Progenitor cell of endocrine pancreas (in vitro differentiated cells): Measurements from ENCODE around the gene CCRL2. TPM values are rescaled to one million over a fixed set of nuclear protein-coding genes. Genes with fewer than 3 reads are reported as not detected.

ENCODE experiments used
- DNase-seq: peaks from one replicate; pipeline ENCODE4 v3.0.0; 2021; ENCODE audit warnings: low spot score; ENCODE audit not compliant: unreplicated experiment
- H3K27ac Mint-ChIP-seq: 2 replicates; pipeline ENCODE4 v1.8.0; 2021; ENCODE audit warnings: mild to moderate bottlenecking, moderate library complexity, mixed read lengths
- H3K27me3 Mint-ChIP-seq: 2 replicates; pipeline ENCODE4 v1.8.0; 2021; ENCODE audit warnings: mixed read lengths
- H3K36me3 Mint-ChIP-seq: 2 replicates; pipeline ENCODE4 v1.8.0; 2022; ENCODE audit warnings: mixed read lengths; ENCODE audit not compliant: insufficient read depth
- H3K4me1 Mint-ChIP-seq: 2 replicates; pipeline ENCODE4 v1.8.0; 2021; ENCODE audit warnings: low read depth, mixed read lengths
- H3K4me3 Mint-ChIP-seq: 2 replicates; pipeline ENCODE4 v1.8.0; 2021; ENCODE audit warnings: low read depth, mild to moderate bottlenecking, moderate library complexity, mixed read lengths
- H3K9me3 Mint-ChIP-seq: 2 replicates; pipeline ENCODE4 v1.8.0; 2021; ENCODE audit warnings: low read depth, mixed read lengths
- CTCF ChIP-seq: fragments of 200-600 bp; sonication (generic); IDR thresholded peaks from one replicate; pipeline ENCODE4 v1.5.0; 2021; ENCODE audit warnings: antibody characterized with exemption, mild to moderate bottlenecking; ENCODE audit not compliant: unreplicated experiment
- total RNA-seq: library from RNA; stranded (reverse); gene quantifications from 2 replicates; pipeline ENCODE4 v1.2.1, GENCODE V29; 2021

CCRL2 gene
- total RNA-seq, 1 donor from 2014 or later: not detected

- TF ChIP-seq CTCF: no peak
- Mint-ChIP-seq H3K9me3 (peaks cover 4% of the 10 kb centered on the region), H3K4me3 (no peak overlapping the region), H3K36me3 (no peaks in the 10 kb centered on the region), H3K27ac (no peak overlapping the region), H3K27me3 (peaks cover 20% of the 10 kb centered on the region), H3K4me1 (no peaks in the 10 kb centered on the region)
- no peak for DNase-seq
These were observed 48.4 kb downstream of the CCRL2 start for GRCh38 chr3:46455231-46456115.

GRCh38 chr3:46456118-46456517 lies 49.1 kb downstream of the CCRL2 start:
- no peak for TF ChIP-seq CTCF
- Mint-ChIP-seq H3K4me3 (no peak overlapping the region), H3K9me3 (peaks cover 9% of the 10 kb centered on the region), H3K27ac (no peak overlapping the region), H3K36me3 (no peaks in the 10 kb centered on the region), H3K27me3 (peaks cover 20% of the 10 kb centered on the region), H3K4me1 (no peaks in the 10 kb centered on the region)
- DNase-seq: no peak

Other genes starting within 250 kb of the CCRL2 start
- 0.11 and 0.14 TPM in 2 replicates for gene CCR1, start 198.9 kb upstream of the CCRL2 start, total RNA-seq
- not detected in 2 replicates for gene CCR3, start 164.8 kb upstream of the CCRL2 start, total RNA-seq
- gene CCR2, start 53.1 kb upstream of the CCRL2 start, total RNA-seq: not detected in 2 replicates
- not detected in 2 replicates for gene CCR5, start 36.3 kb upstream of the CCRL2 start, total RNA-seq
- gene LTF, start 57.6 kb downstream of the CCRL2 start, total RNA-seq: 0.33 and 0.53 TPM in 2 replicates
- gene RTP3, start 90.7 kb downstream of the CCRL2 start, total RNA-seq: not detected in 2 replicates
- gene LRRC2, start 159.0 kb downstream of the CCRL2 start, total RNA-seq: not detected in 2 replicates
- not detected in 2 replicates for gene FAM240A, start 205.3 kb downstream of the CCRL2 start, total RNA-seq